Measurements from ENCODE around the gene NCF4.

NCF4 gene

DNA sequence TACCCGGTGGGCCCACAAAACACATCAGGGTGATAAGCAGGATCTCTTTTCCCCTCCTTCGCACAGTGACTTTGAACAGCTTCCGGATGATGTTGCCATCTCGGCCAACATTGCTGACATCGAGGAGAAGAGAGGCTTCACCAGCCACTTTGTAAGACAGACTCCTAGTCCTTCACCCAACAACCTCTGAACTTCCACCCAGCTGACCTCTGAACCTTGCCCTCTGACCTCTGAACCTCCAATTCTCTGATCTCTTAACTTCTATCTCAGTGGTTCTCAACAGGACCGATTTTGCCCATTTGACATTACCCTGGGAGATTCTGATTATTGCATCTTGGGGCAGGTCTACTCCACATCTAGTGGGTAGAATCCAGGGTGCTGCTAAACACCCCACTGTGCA lies 3.2 kb downstream of the NCF4 start:
- TF ChIP-seq, protein P1, sequence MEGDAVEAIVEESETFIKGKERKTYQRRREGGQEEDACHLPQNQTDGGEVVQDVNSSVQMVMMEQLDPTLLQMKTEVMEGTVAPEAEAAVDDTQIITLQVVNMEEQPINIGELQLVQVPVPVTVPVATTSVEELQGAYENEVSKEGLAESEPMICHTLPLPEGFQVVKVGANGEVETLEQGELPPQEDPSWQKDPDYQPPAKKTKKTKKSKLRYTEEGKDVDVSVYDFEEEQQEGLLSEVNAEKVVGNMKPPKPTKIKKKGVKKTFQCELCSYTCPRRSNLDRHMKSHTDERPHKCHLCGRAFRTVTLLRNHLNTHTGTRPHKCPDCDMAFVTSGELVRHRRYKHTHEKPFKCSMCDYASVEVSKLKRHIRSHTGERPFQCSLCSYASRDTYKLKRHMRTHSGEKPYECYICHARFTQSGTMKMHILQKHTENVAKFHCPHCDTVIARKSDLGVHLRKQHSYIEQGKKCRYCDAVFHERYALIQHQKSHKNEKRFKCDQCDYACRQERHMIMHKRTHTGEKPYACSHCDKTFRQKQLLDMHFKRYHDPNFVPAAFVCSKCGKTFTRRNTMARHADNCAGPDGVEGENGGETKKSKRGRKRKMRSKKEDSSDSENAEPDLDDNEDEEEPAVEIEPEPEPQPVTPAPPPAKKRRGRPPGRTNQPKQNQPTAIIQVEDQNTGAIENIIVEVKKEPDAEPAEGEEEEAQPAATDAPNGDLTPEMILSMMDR (IDR thresholded peaks at IDR 0.05; ENCODE audit: low read depth, low read length): no peak
- no peak overlapping the region for H3K4me3 ChIP-seq (replicated peaks in 1 of 2; ENCODE audit: low read depth in 2 of 2, low read length in 2 of 2)
- no peak for DNase-seq (ENCODE audit: low read depth in 2 of 2)

- TF ChIP-seq, protein P1 (IDR thresholded peaks at IDR 0.05; ENCODE audit: low read depth, low read length): no peak
Observed at GRCh38 chr22:36864454-36865215, 3.8 kb downstream of the NCF4 start.

GRCh38 chr22:36865346-36865745 lies 4.5 kb downstream of the NCF4 start:
- peak; percentile 12 to 30 for DNase-seq (ENCODE audit: low read depth in 2 of 2)
- TF ChIP-seq, protein P1 (IDR thresholded peaks at IDR 0.05; ENCODE audit: low read depth, low read length): no peak

More at GRCh38 chr22:36864454-36865215, 3.8 kb downstream of the NCF4 start:
- H3K4me3 ChIP-seq (replicated peaks in 1 of 2; ENCODE audit: low read depth in 2 of 2, low read length in 2 of 2): no peak overlapping the region
- DNase-seq (ENCODE audit: low read depth in 2 of 2): no peak

DNA sequence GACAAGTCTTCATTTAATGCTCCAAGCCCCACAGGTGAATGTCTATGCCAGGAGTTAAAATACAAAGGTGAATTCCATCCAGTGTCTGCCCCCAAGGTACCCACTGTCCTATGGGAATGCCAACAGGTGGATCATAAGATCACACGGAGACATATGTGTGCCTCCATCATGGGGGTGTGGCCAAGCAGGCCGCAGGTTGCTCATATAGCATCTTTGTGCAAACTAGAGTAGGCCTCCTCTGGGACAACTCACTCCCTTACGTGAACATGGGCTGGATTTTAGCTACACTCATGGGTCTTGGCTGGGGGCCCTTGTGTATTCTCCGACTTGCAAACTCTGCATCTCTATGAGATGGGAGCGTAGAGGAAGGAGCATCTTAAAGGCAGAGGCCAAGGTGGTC lies 6.9 kb downstream of the NCF4 start:
- DNase-seq (ENCODE audit: low read depth in 2 of 2): no peak
- TF ChIP-seq, protein P1 (IDR thresholded peaks at IDR 0.05; ENCODE audit: low read depth, low read length): no peak
- H3K4me3 ChIP-seq (replicated peaks in 1 of 2; ENCODE audit: low read depth in 2 of 2, low read length in 2 of 2): no peak overlapping the region

More at GRCh38 chr22:36865346-36865745, 4.5 kb downstream of the NCF4 start:
- H3K4me3 ChIP-seq (replicated peaks in 1 of 2; ENCODE audit: low read depth in 2 of 2, low read length in 2 of 2): no peak overlapping the region

DNA sequence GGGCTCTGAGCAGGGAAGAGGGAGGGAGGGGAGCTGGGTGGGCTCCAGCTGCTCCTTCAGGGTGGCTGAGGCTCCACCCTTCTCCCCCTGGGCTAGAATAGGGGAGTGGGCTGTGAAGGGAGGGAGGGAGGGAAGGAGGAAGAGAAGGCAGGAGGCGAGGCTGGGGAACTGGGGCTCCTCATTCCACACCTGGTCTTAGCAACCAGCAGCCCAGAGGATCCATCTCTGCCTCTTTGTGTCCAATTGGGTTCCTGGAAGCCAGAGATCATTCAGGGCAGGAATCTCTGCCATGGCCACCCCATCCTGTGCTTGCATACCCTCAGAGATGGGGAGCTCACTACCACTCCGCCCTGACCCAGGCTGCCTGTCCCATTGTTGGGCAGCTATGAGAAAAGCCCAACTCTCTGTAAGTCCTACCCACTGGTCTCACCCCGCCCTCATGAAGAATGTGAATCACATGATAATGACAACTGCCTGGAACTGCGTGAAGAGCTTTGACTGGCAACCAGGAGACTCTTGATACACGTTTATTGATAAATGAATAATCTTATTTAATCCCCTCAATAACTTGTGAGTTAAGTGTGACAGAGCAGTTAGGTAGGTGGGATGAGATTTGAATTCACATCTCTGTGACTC lies 7.9 kb downstream of the NCF4 start:
- TF ChIP-seq, protein P1 (IDR thresholded peaks at IDR 0.05; ENCODE audit: low read depth, low read length): no peak
- no peak for DNase-seq (ENCODE audit: low read depth in 2 of 2)
- H3K4me3 ChIP-seq (replicated peaks in 1 of 2; ENCODE audit: low read depth in 2 of 2, low read length in 2 of 2): no peak overlapping the region

DNA sequence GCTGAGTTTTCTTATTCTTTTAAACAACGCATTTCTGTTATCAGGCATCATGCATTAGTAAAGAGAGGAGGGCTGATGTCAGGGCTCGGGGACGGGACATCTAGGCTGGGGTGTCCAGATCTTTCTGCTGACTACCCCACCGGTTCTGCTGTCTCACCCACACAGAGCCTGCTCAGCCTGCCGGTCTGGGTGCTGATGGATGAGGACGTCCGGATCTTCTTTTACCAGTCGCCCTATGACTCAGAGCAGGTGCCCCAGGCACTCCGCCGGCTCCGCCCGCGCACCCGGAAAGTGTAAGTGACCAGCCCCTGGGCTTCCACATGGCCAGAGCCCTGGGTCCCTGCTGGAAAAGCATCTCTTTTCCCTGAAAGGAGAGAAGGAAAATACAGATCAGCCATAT lies 9.4 kb downstream of the NCF4 start:
- TF ChIP-seq, protein P1 (IDR thresholded peaks at IDR 0.05; ENCODE audit: low read depth, low read length): no peak
- no peak overlapping the region for H3K4me3 ChIP-seq (replicated peaks in 1 of 2; ENCODE audit: low read depth in 2 of 2, low read length in 2 of 2)
- no peak for DNase-seq (ENCODE audit: low read depth in 2 of 2)

Measured in cardiac fibroblast (primary cell).